Cardiac muscle cell (in vitro differentiated cells and primary cell): ENCODE measurements around the gene FBXW4. TPM values are rescaled to one million over a fixed set of nuclear protein-coding genes. Genes with fewer than 3 reads are reported as not detected.

Source experiments
- DNase-seq, 2 donors: peaks; one replicate each; pipeline versions ENCODE4 v3.0.0 to v3.0.0-alpha.2; 2010 to 2017; ENCODE audit warnings: low read depth in 1 of 2, low spot score in 1 of 2
- H3K27ac ChIP-seq: fragments of 200-600 bp; sonication (generic); 2 replicates; pipeline ENCODE4 v1.5.1; 2016
- H3K27me3 ChIP-seq: fragments of 200-600 bp; sonication (generic); 2 replicates; pipeline ENCODE4 v1.6.0; 2016; ENCODE audit warnings: control low read depth
- H3K36me3 ChIP-seq: fragments of 200-600 bp; sonication (generic); 2 replicates; pipeline ENCODE4 v1.5.1; 2016; ENCODE audit warnings: control low read depth
- H3K4me1 ChIP-seq: fragments of 200-600 bp; sonication (generic); 2 replicates; pipeline ENCODE4 v1.8.1; 2017; ENCODE audit warnings: low read depth, mild to moderate bottlenecking, mixed run types
- H3K4me3 ChIP-seq: fragments of 200-600 bp; sonication (generic); 2 replicates; pipeline ENCODE4 v1.5.1; 2016; ENCODE audit warnings: mild to moderate bottlenecking
- H3K9me3 ChIP-seq: fragments of 200-600 bp; sonication (generic); 2 replicates; pipeline ENCODE4 v1.5.1; 2017; ENCODE audit warnings: low read depth, mild to moderate bottlenecking, control low read depth
- CTCF ChIP-seq: IDR thresholded peaks from 2 replicates; pipeline ENCODE4 v1.5.1; 2012; ENCODE audit warnings: low read depth, mild to moderate bottlenecking, low read length
- polyA plus RNA-seq: library from polyadenylated mRNA; unstranded; fragments of >200 nt; fragmentation: Nextera tagmentation; extraction: Ambion mirVana; gene quantifications from 2 replicates; pipeline ENCODE4 v1.2.1, GENCODE V29; 2016
- total RNA-seq: library from RNA; depleted of rRNA; stranded (reverse); fragments of >200 nt; gene quantifications from 2 replicates; pipeline ENCODE4 v1.2.3, GENCODE V29; 2016

Gene FBXW4
- total and polyA plus RNA-seq, 2 experiments from 2014 or later = 19.6 to 72.0 TPM

GRCh38 chr10:101660256-101660655 lies 34.7 kb downstream of the FBXW4 start:
- no peaks in the 10 kb centered on the region for H3K36me3 ChIP-seq
- H3K27ac ChIP-seq = peak overlapping the region; percentile 50
- DNase-seq = no peak
- peaks cover 62% of the 10 kb centered on the region for H3K4me1 ChIP-seq
- H3K9me3 ChIP-seq = no peaks in the 10 kb centered on the region
- no peaks in the 10 kb centered on the region for H3K27me3 ChIP-seq
- H3K4me3 ChIP-seq = no peak overlapping the region
- no peak for TF ChIP-seq CTCF

- Histone ChIP-seq H3K9me3 (no peaks in the 10 kb centered on the region), H3K27ac (no peak overlapping the region), H3K27me3 (no peaks in the 10 kb centered on the region), H3K4me3 (no peak overlapping the region), H3K4me1 (peaks cover 49% of the 10 kb centered on the region), H3K36me3 (no peaks in the 10 kb centered on the region)
- no peak for TF ChIP-seq CTCF
- no peak for DNase-seq
Measured at GRCh38 chr10:101658975-101659374, 36.0 kb downstream of the FBXW4 start.

- peak; percentile 25 to 63 for DNase-seq
- no peak for TF ChIP-seq CTCF
- H3K4me3 ChIP-seq = no peak overlapping the region
- H3K9me3 ChIP-seq = no peaks in the 10 kb centered on the region
- no peaks in the 10 kb centered on the region for H3K27me3 ChIP-seq
- no peaks in the 10 kb centered on the region for H3K36me3 ChIP-seq
- H3K4me1 ChIP-seq = peaks cover 28% of the 10 kb centered on the region
- peak overlapping the region; percentile 2 for H3K27ac ChIP-seq
Measured at GRCh38 chr10:101656890-101657289, 38.1 kb downstream of the FBXW4 start.

GRCh38 chr10:101655570-101655969 lies 39.4 kb downstream of the FBXW4 start:
- DNase-seq = peak in 1 of 2 donors; percentile 31
- H3K4me1 ChIP-seq = peaks cover 17% of the 10 kb centered on the region
- no peak for TF ChIP-seq CTCF
- H3K27ac ChIP-seq = no peak overlapping the region
- H3K36me3 ChIP-seq = no peaks in the 10 kb centered on the region
- H3K9me3 ChIP-seq = no peaks in the 10 kb centered on the region
- no peaks in the 10 kb centered on the region for H3K27me3 ChIP-seq
- H3K4me3 ChIP-seq = no peak overlapping the region

- no peak for DNase-seq
- Histone ChIP-seq H3K4me1 (peaks cover 6% of the 10 kb centered on the region), H3K4me3 (no peak overlapping the region), H3K27me3 (no peaks in the 10 kb centered on the region), H3K27ac (no peak overlapping the region), H3K9me3 (no peaks in the 10 kb centered on the region), H3K36me3 (no peaks in the 10 kb centered on the region)
- no peak for TF ChIP-seq CTCF
Measured at GRCh38 chr10:101653536-101653935, 41.4 kb downstream of the FBXW4 start.

GRCh38 chr10:101651336-101651735 lies 43.6 kb downstream of the FBXW4 start:
- no peak for DNase-seq
- Histone ChIP-seq H3K4me3 (no peak overlapping the region), H3K27ac (no peak overlapping the region), H3K9me3 (no peaks in the 10 kb centered on the region), H3K4me1 (peaks cover 4% of the 10 kb centered on the region), H3K27me3 (no peaks in the 10 kb centered on the region), H3K36me3 (no peaks in the 10 kb centered on the region)
- no peak for TF ChIP-seq CTCF
